HepG2 (cell line): ENCODE data around the gene KCNJ6. TPM values are rescaled to one million over a fixed set of nuclear protein-coding genes. Genes with fewer than 3 reads are reported as not detected.

Experiments used
- ATAC-seq: fragments of 200-7000 bp; cut with Tn5 transposase; 3 replicates; pipeline ENCODE4 v1.9.1; 2020; ENCODE audit warnings: mild to moderate bottlenecking, moderate library complexity
- BruUV-seq: library from RNA; stranded (reverse); fragments of 400-500 nt; replicated peaks from 2 replicates; lab custom pipeline; 2021; lab: Mats Ljungman, UMichigan
- CTCF ChIA-PET: fragments of 300-600 bp; formaldehyde crosslinking; extraction: SDS; loops from one replicate; lab custom pipeline; 2021; ENCODE audit warnings: low total read pairs, inconsistent platforms, low intra/inter-chr PET ratio; lab: Yijun Ruan, JAX
- POLR2A ChIA-PET: fragments of 350-600 bp; sonication (Branson Sonifier 250); formaldehyde crosslinking; loops from one replicate; lab custom pipeline; 2020; ENCODE audit warnings: antibody characterized with exemption, inconsistent platforms; lab: Yijun Ruan, JAX
- DNase-seq: peaks from one replicate; pipeline ENCODE4 v3.0.0-alpha.2; 2015; ENCODE audit warnings: low spot score
- FAIRE-seq: peaks from 3 replicates; lab custom pipeline; 2011; peaks lifted over from hg19 to GRCh38; lab: Jason Lieb, UNC
- H2AFZ ChIP-seq: one replicate; pipeline ENCODE4 v1.6.1; 2011; ENCODE audit warnings: low read length, inconsistent platforms
- H3K27ac ChIP-seq: fragments of 300-600 bp; 3 replicates; pipeline ENCODE4 v1.8.0; 2011; ENCODE audit warnings: mixed run types, mild to moderate bottlenecking, mixed read lengths, low read length, inconsistent platforms; ENCODE audit not compliant: insufficient read depth; ENCODE audit errors: extremely low read length
- H3K27me3 ChIP-seq, 2 experiments: fragments of 200-600 bp in 1 of 2; 2 replicates in 1 of 2; 3 replicates in 1 of 2; pipeline versions ENCODE4 v1.6.0 to v1.8.0; 2011; ENCODE audit warnings: low read length in 2 of 2, mild to moderate bottlenecking in 2 of 2, moderate library complexity in 2 of 2, inconsistent platforms in 1 of 2; ENCODE audit not compliant: insufficient read depth in 2 of 2, control insufficient read depth in 1 of 2
- H3K36me3 ChIP-seq, 2 experiments: fragments of 200-600 bp in 1 of 2; replicated peaks in 1 of 2; 2 replicates in 1 of 2; 3 replicates in 1 of 2; pipeline versions ENCODE4 v1.5.1 to v1.8.0; 2011; ENCODE audit warnings: low read length in 2 of 2, inconsistent platforms in 1 of 2; ENCODE audit not compliant: insufficient read depth in 2 of 2, control insufficient read depth in 1 of 2
- H3K4me1 ChIP-seq: 2 replicates; pipeline ENCODE4 v1.5.1; 2012; ENCODE audit warnings: low read length, inconsistent platforms; ENCODE audit not compliant: insufficient read depth
- H3K4me2 ChIP-seq: 2 replicates; pipeline ENCODE4 v1.6.0; 2011; ENCODE audit warnings: low read depth, low read length, inconsistent platforms
- H3K4me3 ChIP-seq, 3 experiments: fragments of 200-600 bp in 1 of 3; sonication (generic), shearing (Covaris generic) in 1 of 3; replicated peaks in 1 of 3; 2 replicates each; pipeline ENCODE4 v1.5.1; 2011 to 2016; ENCODE audit warnings: low read length in 3 of 3, inconsistent platforms in 2 of 3, low read depth in 2 of 3, mild to moderate bottlenecking in 2 of 3, control low read depth in 1 of 3, mixed read lengths in 1 of 3; ENCODE audit not compliant: insufficient read depth in 1 of 3
- H3K79me2 ChIP-seq: one replicate; pipeline ENCODE4 v1.6.1; 2011; ENCODE audit warnings: low read length, inconsistent platforms; ENCODE audit not compliant: insufficient read depth
- H3K9ac ChIP-seq: 2 replicates; pipeline ENCODE4 v1.6.0; 2011; ENCODE audit warnings: mild to moderate bottlenecking, low read depth, low read length, inconsistent platforms; ENCODE audit not compliant: insufficient read depth
- H3K9me3 ChIP-seq: 2 replicates; pipeline ENCODE4 v1.5.1; 2012; ENCODE audit warnings: mild to moderate bottlenecking, low read length
- H4K20me1 ChIP-seq: 2 replicates; pipeline ENCODE4 v1.6.0; 2011; ENCODE audit warnings: inconsistent platforms, mild to moderate bottlenecking, low read length, moderate library complexity; ENCODE audit not compliant: insufficient read depth
- HIVEP1 ChIP-seq: sonication (generic); formaldehyde crosslinking; IDR thresholded peaks from 2 replicates; pipeline ENCODE4 v1.4.0; 2020; ENCODE audit warnings: mild to moderate bottlenecking, missing genetic modification reagents
- KLF13 ChIP-seq: sonication (generic); formaldehyde crosslinking; IDR thresholded peaks from 2 replicates; pipeline ENCODE4 v1.4.0; 2020; ENCODE audit warnings: mild to moderate bottlenecking, missing genetic modification reagents
- SALL1 ChIP-seq: sonication (generic); formaldehyde crosslinking; IDR thresholded peaks from 2 replicates; pipeline ENCODE4 v1.8.0; 2022; ENCODE audit warnings: mild to moderate bottlenecking, missing genetic modification reagents
- SNAI1 ChIP-seq: sonication (generic); formaldehyde crosslinking; IDR thresholded peaks from 2 replicates; pipeline ENCODE4 v1.5.0; 2020; ENCODE audit warnings: mild to moderate bottlenecking, missing genetic modification reagents, borderline replicate concordance
- ZNF792 ChIP-seq: IDR thresholded peaks from 2 replicates; pipeline ENCODE4 v1.6.1; 2016
- WGBS: methylation state at CpG from one replicate; pipeline ENCODE4 v1.1.6; 2017; ENCODE audit warnings: low lambda C conversion rate; 5-methylcytosine and 5-hydroxymethylcytosine counted together
- in situ Hi-C: cut with HindIII; loops from 2 replicates; pipeline ENCODE4 v1.10.0; 2017; ENCODE audit warnings: low pct_unique_long_range_greater_than_20kb; ENCODE audit not compliant: extremely low pct_ligation_motif_present
- intact Hi-C: fragments of 100-400 bp; cut with micrococcal nuclease; formaldehyde crosslinking; loops from one replicate; pipeline ENCODE4 v1.10.0; 2022; ENCODE audit not compliant: unreplicated experiment
- polyA plus RNA-seq, 8 experiments: library from polyadenylated mRNA; depleted of rRNA in 3 of 8; stranded (reverse) in 7 of 8; unstranded in 1 of 8; fragments of >200 nt; fragmentation: Illumina TruSeq in 4 of 8; extraction: Trizol in 4 of 8; gene quantifications; 2 replicates each; pipeline versions ENCODE4 v1.2.1 to v1.2.3, GENCODE V29; 2011 to 2016; ENCODE audit warnings: low read depth in 4 of 8, missing spikeins in 1 of 8, mixed read lengths in 1 of 8; ENCODE audit not compliant: insufficient read depth in 1 of 8
- total RNA-seq, 5 experiments: library from RNA; depleted of rRNA; stranded (reverse); fragments of >200 nt; fragmentation: Illumina TruSeq; extraction: Trizol; gene quantifications; 2 replicates each; pipeline ENCODE4 v1.2.3, GENCODE V29; 2016; ENCODE audit warnings: low read depth in 1 of 5
- TF ChIP-seq, protein P1 (sequence below): sonication (generic); formaldehyde crosslinking; IDR thresholded peaks from 2 replicates; pipeline ENCODE4 v1.8.1; 2022; ENCODE audit warnings: mild to moderate bottlenecking, missing genetic modification reagents
- TF ChIP-seq, protein P2 (sequence below): sonication (generic); formaldehyde crosslinking; IDR thresholded peaks from 2 replicates; pipeline ENCODE4 v1.5.0; 2020; ENCODE audit warnings: mild to moderate bottlenecking, missing genetic modification reagents, borderline replicate concordance

Gene KCNJ6
- total and polyA plus RNA-seq, 2 of the 13 experiments (the other 11 are each of a cell fraction or from before 2014, with no cell fraction given) = not detected

DNA sequence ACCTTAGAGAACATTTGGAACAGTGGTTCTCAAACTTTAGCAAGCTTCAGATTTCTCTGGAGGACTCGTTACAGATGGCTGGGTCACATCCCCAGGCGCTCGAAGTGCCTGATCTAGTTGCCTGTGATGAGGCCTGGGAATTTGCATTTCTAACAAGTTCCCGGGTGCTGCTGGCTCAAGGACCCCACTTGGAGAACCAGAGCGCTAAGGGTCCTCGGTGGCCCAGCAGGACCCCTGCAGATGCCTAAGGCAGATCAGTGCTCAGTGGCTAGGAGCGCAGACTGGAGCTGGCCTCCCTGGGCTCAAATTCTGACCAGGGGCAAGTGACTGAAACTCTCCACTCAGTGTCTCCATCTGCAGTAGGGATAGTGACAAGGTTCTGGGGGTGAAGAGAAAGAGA lies 341.5 kb downstream of the KCNJ6 start:
- H3K79me2 ChIP-seq = no peaks in the 10 kb centered on the region
- H3K9me3 ChIP-seq = peaks cover 12% of the 10 kb centered on the region; the same call in 1 of the 2 replicates
- H3K9ac ChIP-seq = no peak overlapping the region
- POLR2A ChIA-PET = no interaction called here
- 57% methylated on average over 2 of the region's 7 CpGs for WGBS
- ATAC-seq (peak; percentile 48), FAIRE-seq (no peak)
- BruUV-seq = no TSS peak
- H3K4me2 ChIP-seq = no peak overlapping the region
- no peaks in the 10 kb centered on the region for H4K20me1 ChIP-seq
- H3K27me3 ChIP-seq = peaks cover 0 to 5% of the 10 kb centered on the region in 2 experiments; a peak in 1 of 5 replicates
- no peak overlapping the region for H3K4me3 ChIP-seq
- no peak overlapping the region for H3K27ac ChIP-seq
- intact Hi-C loops = no loop called here
- TF ChIP-seq SALL1 (CRISPR knock-in tag) (no peak), KLF13 (CRISPR knock-in tag) (no peak), SNAI1 (CRISPR knock-in tag) (no peak), HIVEP1 (no peak), ZNF792 (CRISPR knock-in tag) (no peak)
- TF ChIP-seq, protein P1, sequence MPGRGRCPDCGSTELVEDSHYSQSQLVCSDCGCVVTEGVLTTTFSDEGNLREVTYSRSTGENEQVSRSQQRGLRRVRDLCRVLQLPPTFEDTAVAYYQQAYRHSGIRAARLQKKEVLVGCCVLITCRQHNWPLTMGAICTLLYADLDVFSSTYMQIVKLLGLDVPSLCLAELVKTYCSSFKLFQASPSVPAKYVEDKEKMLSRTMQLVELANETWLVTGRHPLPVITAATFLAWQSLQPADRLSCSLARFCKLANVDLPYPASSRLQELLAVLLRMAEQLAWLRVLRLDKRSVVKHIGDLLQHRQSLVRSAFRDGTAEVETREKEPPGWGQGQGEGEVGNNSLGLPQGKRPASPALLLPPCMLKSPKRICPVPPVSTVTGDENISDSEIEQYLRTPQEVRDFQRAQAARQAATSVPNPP (CRISPR knock-in tag) = no peak
- TF ChIP-seq, protein P2, sequence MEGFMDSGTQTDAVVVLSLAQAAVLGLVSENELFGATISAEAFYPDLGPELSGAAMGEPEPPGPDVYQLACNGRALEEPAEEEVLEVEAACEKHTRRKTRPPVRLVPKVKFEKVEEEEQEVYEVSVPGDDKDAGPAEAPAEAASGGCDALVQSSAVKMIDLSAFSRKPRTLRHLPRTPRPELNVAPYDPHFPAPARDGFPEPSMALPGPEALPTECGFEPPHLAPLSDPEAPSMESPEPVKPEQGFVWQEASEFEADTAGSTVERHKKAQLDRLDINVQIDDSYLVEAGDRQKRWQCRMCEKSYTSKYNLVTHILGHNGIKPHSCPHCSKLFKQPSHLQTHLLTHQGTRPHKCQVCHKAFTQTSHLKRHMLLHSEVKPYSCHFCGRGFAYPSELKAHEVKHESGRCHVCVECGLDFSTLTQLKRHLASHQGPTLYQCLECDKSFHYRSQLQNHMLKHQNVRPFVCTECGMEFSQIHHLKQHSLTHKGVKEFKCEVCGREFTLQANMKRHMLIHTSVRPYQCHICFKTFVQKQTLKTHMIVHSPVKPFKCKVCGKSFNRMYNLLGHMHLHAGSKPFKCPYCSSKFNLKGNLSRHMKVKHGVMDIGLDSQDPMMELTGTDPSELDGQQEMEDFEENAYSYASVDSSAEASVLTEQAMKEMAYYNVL = no peak
- TF ChIP-seq, all 625 proteins: peak for 0
- CTCF ChIA-PET = no interaction called here
- H3K36me3 ChIP-seq = no peaks in the 10 kb centered on the region
- H2AFZ ChIP-seq = no peak overlapping the region
- DNase-seq = no peak
- H3K4me1 ChIP-seq = peaks cover 20% of the 10 kb centered on the region
- in situ Hi-C loops = no loop called here
